Epithelial cell of esophagus (primary cell): ENCODE data around the gene AOC2.
"Not testable (repeated sequence)": the region's sequence is repeated elsewhere in the genome, so short reads cannot be mapped to it uniquely, and the experiment has no call there.

Experiments used
- DNase-seq: peaks from one replicate; pipeline ENCODE4 v3.0.0; 2010; ENCODE audit warnings: low read depth
- H3K4me3 ChIP-seq: 2 replicates; pipeline ENCODE4 v1.5.1; 2011; ENCODE audit warnings: mild to moderate bottlenecking, low read length, control low read depth
- CTCF ChIP-seq: IDR thresholded peaks from 2 replicates; pipeline ENCODE4 v1.5.1; 2011; ENCODE audit warnings: low read depth, mild to moderate bottlenecking, low read length, control low read depth, inconsistent platforms; ENCODE audit not compliant: insufficient read depth; ENCODE audit errors: missing control alignments

AOC2 gene

GRCh38 chr17:42878924-42879595 is 34.7 kb downstream of the AOC2 start:
- DNase-seq, result no peak
- TF ChIP-seq CTCF, result no peak
- H3K4me3 ChIP-seq, result no peak overlapping the region

- no peak for TF ChIP-seq CTCF
- DNase-seq, result no peak
- no peak overlapping the region for H3K4me3 ChIP-seq
These were observed 35.2 kb downstream of the AOC2 start for GRCh38 chr17:42879596-42879985.

GRCh38 chr17:42880776-42881310 is 36.5 kb downstream of the AOC2 start:
- DNase-seq, result no peak
- no peak for TF ChIP-seq CTCF
- no peak overlapping the region for H3K4me3 ChIP-seq

- not testable (repeated sequence) for DNase-seq, H3K4me3 ChIP-seq
These were observed 37.3 kb downstream of the AOC2 start for GRCh38 chr17:42881706-42882105.

GRCh38 chr17:42882166-42882565 is 37.8 kb downstream of the AOC2 start:
- no peak for TF ChIP-seq CTCF
- H3K4me3 ChIP-seq, result no peak overlapping the region
- no peak for DNase-seq

GRCh38 chr17:42883802-42884558 is 39.6 kb downstream of the AOC2 start:
- no peak overlapping the region for H3K4me3 ChIP-seq
- no peak for DNase-seq
- no peak for TF ChIP-seq CTCF

GRCh38 chr17:42885806-42886205 is 41.4 kb downstream of the AOC2 start:
- H3K4me3 ChIP-seq, DNase-seq: not testable (repeated sequence)
